ENCODE measurements around the gene FBXL7. TPM values are rescaled to one million over a fixed set of nuclear protein-coding genes. Genes with fewer than 3 reads are reported as not detected.

FBXL7 gene
- total RNA-seq, 4 donors from 2014 or later: 14.2 to 32.1 (median 24.9) TPM

DNA sequence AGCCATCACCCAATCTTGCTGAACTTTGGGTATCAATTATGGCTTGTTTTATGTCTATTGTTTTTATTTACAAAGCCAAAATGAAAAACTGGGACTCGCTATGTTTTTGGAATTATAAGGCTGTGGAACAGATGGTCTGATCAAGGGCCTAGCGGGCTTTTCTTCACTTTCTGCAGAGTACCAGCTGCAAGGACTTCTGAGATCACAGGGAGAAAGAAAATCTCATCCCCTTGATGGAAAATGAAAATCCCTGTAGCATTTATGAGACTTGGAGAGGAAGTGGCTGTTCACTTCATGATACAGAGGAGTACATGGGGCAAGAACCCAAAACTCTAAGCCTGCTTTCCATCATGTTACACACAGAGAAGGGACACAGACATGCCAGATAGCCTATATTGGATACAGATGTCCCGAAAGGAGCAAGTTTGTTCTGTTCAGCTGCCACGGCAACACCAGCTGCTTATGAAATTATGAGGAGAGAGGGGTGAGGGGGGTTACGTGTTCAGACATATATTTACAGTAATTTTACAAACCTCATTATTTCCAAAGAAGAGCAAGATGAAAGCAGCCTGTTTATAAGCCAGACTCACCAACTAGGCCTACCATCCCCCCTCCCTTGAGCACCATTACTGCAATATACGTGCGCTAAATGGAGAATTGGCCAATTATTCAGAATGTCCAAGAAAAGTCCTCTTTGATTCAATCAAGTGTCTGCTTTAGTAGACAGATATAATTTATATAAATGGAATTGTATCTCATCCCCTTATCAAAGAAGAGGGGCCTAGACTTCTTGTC is 459.6 kb downstream of the FBXL7 start:
- H3K9me3 ChIP-seq: no peaks in the 10 kb centered on the region
- no peaks in the 10 kb centered on the region for H3K4me1 ChIP-seq
- no peak overlapping the region for H3K27ac ChIP-seq
- H3K36me3 ChIP-seq: no peaks in the 10 kb centered on the region
- H3K27me3 ChIP-seq: no peaks in the 10 kb centered on the region
- H3K4me3 ChIP-seq: no peak overlapping the region
- 44 to 47% methylated on average over 7 of the region's 7 CpGs for WGBS, 2 donors (ENCODE audit: low coverage in 1 of 2)
- TF ChIP-seq POLR2AphosphoS5 (IDR thresholded peaks at IDR 0.05): no peak
- TF ChIP-seq, protein P1, sequence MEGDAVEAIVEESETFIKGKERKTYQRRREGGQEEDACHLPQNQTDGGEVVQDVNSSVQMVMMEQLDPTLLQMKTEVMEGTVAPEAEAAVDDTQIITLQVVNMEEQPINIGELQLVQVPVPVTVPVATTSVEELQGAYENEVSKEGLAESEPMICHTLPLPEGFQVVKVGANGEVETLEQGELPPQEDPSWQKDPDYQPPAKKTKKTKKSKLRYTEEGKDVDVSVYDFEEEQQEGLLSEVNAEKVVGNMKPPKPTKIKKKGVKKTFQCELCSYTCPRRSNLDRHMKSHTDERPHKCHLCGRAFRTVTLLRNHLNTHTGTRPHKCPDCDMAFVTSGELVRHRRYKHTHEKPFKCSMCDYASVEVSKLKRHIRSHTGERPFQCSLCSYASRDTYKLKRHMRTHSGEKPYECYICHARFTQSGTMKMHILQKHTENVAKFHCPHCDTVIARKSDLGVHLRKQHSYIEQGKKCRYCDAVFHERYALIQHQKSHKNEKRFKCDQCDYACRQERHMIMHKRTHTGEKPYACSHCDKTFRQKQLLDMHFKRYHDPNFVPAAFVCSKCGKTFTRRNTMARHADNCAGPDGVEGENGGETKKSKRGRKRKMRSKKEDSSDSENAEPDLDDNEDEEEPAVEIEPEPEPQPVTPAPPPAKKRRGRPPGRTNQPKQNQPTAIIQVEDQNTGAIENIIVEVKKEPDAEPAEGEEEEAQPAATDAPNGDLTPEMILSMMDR (IDR thresholded peaks at IDR 0.05): no peak
- TF ChIP-seq EP300 (IDR thresholded peaks at IDR 0.05): no peak
- TF ChIP-seq POLR2A (IDR thresholded peaks at IDR 0.05): no peak
- no peak for ATAC-seq

DNA sequence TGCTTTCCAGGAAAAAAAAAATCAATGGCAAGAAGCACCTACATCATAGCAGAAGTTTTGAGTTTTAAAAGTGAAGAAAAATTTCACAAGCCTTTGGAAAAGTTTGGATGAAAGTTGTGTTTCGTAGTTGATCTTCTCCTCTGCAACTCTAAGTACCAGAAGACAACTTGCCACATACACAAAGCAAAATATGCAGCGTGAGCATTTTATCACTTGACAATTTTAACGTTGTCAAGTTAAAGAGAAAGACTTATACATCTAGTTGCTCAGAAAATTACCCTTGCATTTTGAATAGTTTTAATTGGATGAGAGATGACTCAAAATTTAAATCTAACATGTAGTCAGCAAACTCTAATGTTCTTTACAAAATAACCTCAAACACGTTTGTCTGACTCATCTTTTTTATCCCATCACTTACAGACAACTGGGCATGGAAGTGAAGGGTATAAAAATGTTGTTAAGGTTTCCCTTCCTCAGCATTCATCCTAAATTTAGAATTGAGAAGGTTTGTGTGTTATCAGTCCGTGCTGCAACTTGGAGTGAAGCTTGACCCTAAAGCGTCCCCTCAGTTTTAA is 466.2 kb downstream of the FBXL7 start:
- no peak for ATAC-seq
- no peaks in the 10 kb centered on the region for H3K9me3 ChIP-seq
- H3K4me3 ChIP-seq: no peak overlapping the region
- H3K4me1 ChIP-seq: no peaks in the 10 kb centered on the region
- no peak for TF ChIP-seq POLR2A (IDR thresholded peaks at IDR 0.05)
- TF ChIP-seq, protein P1 (IDR thresholded peaks at IDR 0.05): no peak
- TF ChIP-seq EP300 (IDR thresholded peaks at IDR 0.05): no peak
- no peak for TF ChIP-seq POLR2AphosphoS5 (IDR thresholded peaks at IDR 0.05)
- H3K27me3 ChIP-seq: no peaks in the 10 kb centered on the region
- H3K36me3 ChIP-seq: no peaks in the 10 kb centered on the region
- 62 to 83% methylated on average over 5 of the region's 6 CpGs for WGBS, 2 donors (ENCODE audit: low coverage in 1 of 2)
- H3K27ac ChIP-seq: no peak overlapping the region

DNA sequence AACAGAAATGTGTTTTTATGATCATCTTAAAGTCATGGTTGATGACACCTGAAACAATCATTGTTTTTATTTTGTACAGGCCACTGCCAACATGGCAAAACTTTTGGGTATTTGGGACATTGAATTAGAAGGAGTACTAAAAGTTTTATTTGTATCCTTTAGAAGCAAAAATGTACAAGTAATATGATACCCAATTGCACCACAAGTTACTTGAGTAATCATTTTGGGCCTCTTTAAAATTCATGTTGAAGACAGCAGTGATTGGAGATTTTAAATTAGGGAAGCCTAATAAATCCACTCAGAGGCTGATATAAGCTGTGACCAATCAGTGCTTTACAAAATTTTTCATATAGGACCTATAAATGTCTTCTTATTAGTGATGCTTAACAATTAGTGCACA is 466.7 kb downstream of the FBXL7 start:
- TF ChIP-seq POLR2AphosphoS5 (IDR thresholded peaks at IDR 0.05): no peak
- TF ChIP-seq, protein P1 (IDR thresholded peaks at IDR 0.05): no peak
- TF ChIP-seq EP300 (IDR thresholded peaks at IDR 0.05): no peak
- TF ChIP-seq POLR2A (IDR thresholded peaks at IDR 0.05): no peak
- Histone ChIP-seq H3K36me3 (no peaks in the 10 kb centered on the region), H3K4me3 (no peak overlapping the region), H3K9me3 (no peaks in the 10 kb centered on the region), H3K27me3 (no peaks in the 10 kb centered on the region), H3K27ac (no peak overlapping the region), H3K4me1 (no peaks in the 10 kb centered on the region)
- ATAC-seq: no peak

DNA sequence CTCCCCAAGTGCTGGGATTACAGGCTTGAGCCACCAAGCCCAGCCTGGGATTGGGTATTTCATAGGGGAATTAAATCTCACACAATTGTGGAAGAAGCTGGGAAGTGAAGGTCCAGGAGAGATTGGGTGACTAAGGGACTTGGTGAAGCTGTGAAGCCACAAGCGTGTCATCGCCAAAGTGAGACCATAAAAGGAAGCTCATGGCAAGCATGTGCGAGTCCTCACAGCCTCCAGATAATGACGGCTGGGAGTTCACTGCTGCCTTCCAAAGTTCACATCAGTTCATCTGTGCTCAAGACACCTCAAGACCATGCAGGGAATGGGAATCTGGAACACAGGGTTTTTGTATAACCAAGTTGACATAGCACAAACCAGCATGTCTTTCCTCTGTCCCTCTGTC is 469.0 kb downstream of the FBXL7 start:
- no peaks in the 10 kb centered on the region for H3K9me3 ChIP-seq
- H3K27me3 ChIP-seq: no peaks in the 10 kb centered on the region
- TF ChIP-seq POLR2A (IDR thresholded peaks at IDR 0.05) (no peak), POLR2AphosphoS5 (IDR thresholded peaks at IDR 0.05) (no peak), EP300 (IDR thresholded peaks at IDR 0.05) (no peak)
- TF ChIP-seq, protein P1 (IDR thresholded peaks at IDR 0.05): no peak
- no peaks in the 10 kb centered on the region for H3K36me3 ChIP-seq
- H3K4me1 ChIP-seq: no peaks in the 10 kb centered on the region
- H3K27ac ChIP-seq: no peak overlapping the region
- ATAC-seq: no peak
- 60 to 75% methylated on average over 4 of the region's 4 CpGs for WGBS, 2 donors (ENCODE audit: low coverage in 1 of 2)
- no peak overlapping the region for H3K4me3 ChIP-seq

DNA sequence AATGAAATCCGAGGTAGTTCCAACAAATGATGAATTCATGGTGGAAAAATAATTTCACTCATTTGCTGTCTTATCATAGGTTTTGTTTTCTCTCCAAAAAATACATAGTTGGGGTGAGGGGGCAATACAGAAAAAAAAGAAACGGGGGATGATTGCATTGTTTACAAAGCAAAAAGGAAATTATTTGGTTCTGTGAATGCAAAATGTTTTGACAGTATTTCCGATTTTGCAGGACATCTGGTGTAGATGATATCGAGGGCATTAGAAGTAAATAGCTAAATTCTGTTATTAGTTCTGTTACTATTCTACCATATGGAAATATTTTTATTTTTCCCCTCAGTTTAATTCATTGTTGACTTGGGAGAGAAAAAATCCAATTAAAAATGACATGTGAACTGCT is 477.9 kb downstream of the FBXL7 start:
- no peak for ATAC-seq
- H3K27ac ChIP-seq: no peak overlapping the region

More for the DNA sequence above, 477.9 kb downstream of the FBXL7 start:
- TF ChIP-seq POLR2AphosphoS5 (IDR thresholded peaks at IDR 0.05) (no peak), POLR2A (IDR thresholded peaks at IDR 0.05) (no peak), EP300 (IDR thresholded peaks at IDR 0.05) (no peak)
- TF ChIP-seq, protein P1 (IDR thresholded peaks at IDR 0.05): no peak
- Histone ChIP-seq H3K4me1 (no peaks in the 10 kb centered on the region), H3K4me3 (no peak overlapping the region), H3K36me3 (no peaks in the 10 kb centered on the region), H3K9me3 (no peaks in the 10 kb centered on the region), H3K27me3 (no peaks in the 10 kb centered on the region)
- 65 to 87% methylated on average over 4 of the region's 4 CpGs for WGBS, 2 donors (ENCODE audit: low coverage in 1 of 2)
